ENCODE results near the gene MUC20. TPM values are rescaled to one million over a fixed set of nuclear protein-coding genes. Genes with fewer than 3 reads are reported as not detected.

The MUC20 gene
- total RNA-seq, 1 experiment from 2014 or later, result not detected

DNA sequence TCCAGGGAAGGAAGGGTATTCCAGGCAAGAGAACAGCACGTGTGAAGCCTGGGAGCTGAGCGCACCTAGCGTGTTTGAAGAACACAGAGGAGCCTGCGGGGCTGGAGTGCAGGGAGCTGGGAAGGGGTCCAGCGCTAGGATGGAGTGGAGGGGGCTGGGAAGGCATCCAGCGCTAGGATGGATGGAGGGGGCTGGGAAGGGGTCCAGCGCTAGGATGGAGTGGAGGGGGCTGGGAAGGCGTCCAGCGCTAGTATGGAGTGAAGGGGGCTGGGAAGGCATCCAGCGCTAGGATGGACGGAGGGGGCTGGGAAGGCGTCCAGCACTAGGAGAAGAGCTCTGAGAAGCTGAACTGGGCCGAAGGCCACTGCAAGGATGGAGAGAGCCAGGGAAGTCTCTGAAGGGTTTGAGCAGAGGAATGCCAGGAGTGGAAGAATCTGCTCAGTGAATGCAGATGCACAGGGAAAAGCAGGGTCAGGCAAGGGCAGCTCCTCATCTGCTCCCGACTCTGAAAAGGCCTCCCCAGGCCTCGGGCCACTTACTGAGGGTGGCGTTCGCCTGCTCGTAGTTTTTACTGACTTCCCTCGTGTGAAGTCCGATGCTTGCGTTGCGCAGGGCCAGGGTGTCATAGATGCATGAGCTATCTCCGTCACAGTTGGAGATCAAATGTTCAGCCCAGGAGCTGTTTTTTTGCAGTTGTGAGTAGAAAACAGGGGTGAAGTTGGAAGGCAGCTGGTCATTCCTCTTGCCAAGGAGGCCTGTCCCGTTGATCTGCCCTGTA is 39.8 kb downstream of the MUC20 start:
- no TSS peak for BruUV-seq (replicated peaks)
- TF ChIP-seq SIN3A (IDR thresholded peaks at IDR 0.05; ENCODE audit: borderline replicate concordance, insufficient read depth, low read depth, low read length) (no peak), POLR2AphosphoS5 (IDR thresholded peaks at IDR 0.05; ENCODE audit: low read depth, low read length) (no peak), TCF7L2 (IDR thresholded peaks at IDR 0.05; ENCODE audit: low read depth, low read length) (no peak)
- TF ChIP-seq, protein P1, sequence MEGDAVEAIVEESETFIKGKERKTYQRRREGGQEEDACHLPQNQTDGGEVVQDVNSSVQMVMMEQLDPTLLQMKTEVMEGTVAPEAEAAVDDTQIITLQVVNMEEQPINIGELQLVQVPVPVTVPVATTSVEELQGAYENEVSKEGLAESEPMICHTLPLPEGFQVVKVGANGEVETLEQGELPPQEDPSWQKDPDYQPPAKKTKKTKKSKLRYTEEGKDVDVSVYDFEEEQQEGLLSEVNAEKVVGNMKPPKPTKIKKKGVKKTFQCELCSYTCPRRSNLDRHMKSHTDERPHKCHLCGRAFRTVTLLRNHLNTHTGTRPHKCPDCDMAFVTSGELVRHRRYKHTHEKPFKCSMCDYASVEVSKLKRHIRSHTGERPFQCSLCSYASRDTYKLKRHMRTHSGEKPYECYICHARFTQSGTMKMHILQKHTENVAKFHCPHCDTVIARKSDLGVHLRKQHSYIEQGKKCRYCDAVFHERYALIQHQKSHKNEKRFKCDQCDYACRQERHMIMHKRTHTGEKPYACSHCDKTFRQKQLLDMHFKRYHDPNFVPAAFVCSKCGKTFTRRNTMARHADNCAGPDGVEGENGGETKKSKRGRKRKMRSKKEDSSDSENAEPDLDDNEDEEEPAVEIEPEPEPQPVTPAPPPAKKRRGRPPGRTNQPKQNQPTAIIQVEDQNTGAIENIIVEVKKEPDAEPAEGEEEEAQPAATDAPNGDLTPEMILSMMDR (IDR thresholded peaks at IDR 0.05), result no peak
- TF ChIP-seq, protein P2, sequence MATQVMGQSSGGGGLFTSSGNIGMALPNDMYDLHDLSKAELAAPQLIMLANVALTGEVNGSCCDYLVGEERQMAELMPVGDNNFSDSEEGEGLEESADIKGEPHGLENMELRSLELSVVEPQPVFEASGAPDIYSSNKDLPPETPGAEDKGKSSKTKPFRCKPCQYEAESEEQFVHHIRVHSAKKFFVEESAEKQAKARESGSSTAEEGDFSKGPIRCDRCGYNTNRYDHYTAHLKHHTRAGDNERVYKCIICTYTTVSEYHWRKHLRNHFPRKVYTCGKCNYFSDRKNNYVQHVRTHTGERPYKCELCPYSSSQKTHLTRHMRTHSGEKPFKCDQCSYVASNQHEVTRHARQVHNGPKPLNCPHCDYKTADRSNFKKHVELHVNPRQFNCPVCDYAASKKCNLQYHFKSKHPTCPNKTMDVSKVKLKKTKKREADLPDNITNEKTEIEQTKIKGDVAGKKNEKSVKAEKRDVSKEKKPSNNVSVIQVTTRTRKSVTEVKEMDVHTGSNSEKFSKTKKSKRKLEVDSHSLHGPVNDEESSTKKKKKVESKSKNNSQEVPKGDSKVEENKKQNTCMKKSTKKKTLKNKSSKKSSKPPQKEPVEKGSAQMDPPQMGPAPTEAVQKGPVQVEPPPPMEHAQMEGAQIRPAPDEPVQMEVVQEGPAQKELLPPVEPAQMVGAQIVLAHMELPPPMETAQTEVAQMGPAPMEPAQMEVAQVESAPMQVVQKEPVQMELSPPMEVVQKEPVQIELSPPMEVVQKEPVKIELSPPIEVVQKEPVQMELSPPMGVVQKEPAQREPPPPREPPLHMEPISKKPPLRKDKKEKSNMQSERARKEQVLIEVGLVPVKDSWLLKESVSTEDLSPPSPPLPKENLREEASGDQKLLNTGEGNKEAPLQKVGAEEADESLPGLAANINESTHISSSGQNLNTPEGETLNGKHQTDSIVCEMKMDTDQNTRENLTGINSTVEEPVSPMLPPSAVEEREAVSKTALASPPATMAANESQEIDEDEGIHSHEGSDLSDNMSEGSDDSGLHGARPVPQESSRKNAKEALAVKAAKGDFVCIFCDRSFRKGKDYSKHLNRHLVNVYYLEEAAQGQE (IDR thresholded peaks at IDR 0.05; ENCODE audit: insufficient read depth in 1 of 2, low read depth in 2 of 2, low read length in 1 of 2), result no peak
- ChIA-PET POLR2A (no interaction called here), CTCF (interaction anchor here (0.7 kb wide), 1 partner anchor 870 kb away, joined by 9 read pairs; no protein-coding TSS in a partner anchor)
- H3K4me3 ChIP-seq (ENCODE audit: low read depth in 2 of 2, low read length in 2 of 2), result no peak overlapping the region
- ATAC-seq, result peak; percentile 52; the same call in 1 of the 2 replicates
- no peaks in the 10 kb centered on the region for H3K9me3 ChIP-seq (ENCODE audit: control insufficient read depth, insufficient read depth, low read depth, low read length)
- in situ Hi-C loops (cut with HindIII; ENCODE audit: low pct_unique_long_range_greater_than_20kb, low sequenced_read_pairs), result no loop called here
- H3K27ac ChIP-seq (ENCODE audit: low read length), result no peak overlapping the region
- no peaks in the 10 kb centered on the region; the same call in 1 of the 2 replicates for H3K4me1 ChIP-seq (ENCODE audit: control insufficient read depth, insufficient read depth, low read length)
- intact Hi-C loops (cut with micrococcal nuclease; ENCODE audit: unreplicated experiment), result no loop called here
- 0 out of 2 replicates have a peak, but pooled peaks cover 2% of the 10 kb centered on the region for H3K27me3 ChIP-seq (ENCODE audit: control insufficient read depth, insufficient read depth, low read length)
- H3K36me3 ChIP-seq (ENCODE audit: control insufficient read depth, insufficient read depth, low read length), result no peaks in the 10 kb centered on the region
- DNase-seq (ENCODE audit: low read depth, low spot score), result no peak

DNA sequence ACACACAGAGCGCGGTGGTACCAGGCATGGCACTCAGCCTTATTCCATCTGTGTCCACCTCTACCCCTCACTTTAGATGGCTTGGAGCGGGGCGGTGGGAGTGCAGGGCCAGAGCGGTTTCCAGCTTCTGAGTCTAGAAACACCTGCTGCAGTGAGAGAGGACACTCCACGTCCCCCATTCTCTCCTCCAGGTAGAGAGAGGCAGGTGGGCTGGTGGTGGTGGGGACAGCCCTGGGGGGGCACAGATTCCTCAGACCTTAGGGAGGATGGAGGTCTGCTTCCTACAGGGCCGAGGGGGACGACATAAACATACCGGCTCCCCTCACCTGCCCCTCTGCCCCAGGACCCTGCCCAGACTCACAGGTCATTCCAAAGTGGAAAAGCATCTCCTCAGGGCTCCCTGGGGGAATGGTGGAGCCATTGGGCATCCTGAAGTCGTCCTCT is 40.4 kb downstream of the MUC20 start:
- no peaks in the 10 kb centered on the region for H3K9me3 ChIP-seq (ENCODE audit: control insufficient read depth, insufficient read depth, low read depth, low read length)
- DNase-seq (ENCODE audit: low read depth, low spot score) (no peak), ATAC-seq (no peak)
- ChIA-PET CTCF (no interaction called here), POLR2A (no interaction called here)
- H3K27ac ChIP-seq (ENCODE audit: low read length), result no peak overlapping the region
- no TSS peak for BruUV-seq (replicated peaks)
- TF ChIP-seq, protein P2 (IDR thresholded peaks at IDR 0.05; ENCODE audit: insufficient read depth in 1 of 2, low read depth in 2 of 2, low read length in 1 of 2), result no peak
- TF ChIP-seq TCF7L2 (IDR thresholded peaks at IDR 0.05; ENCODE audit: low read depth, low read length) (no peak), SIN3A (IDR thresholded peaks at IDR 0.05; ENCODE audit: borderline replicate concordance, insufficient read depth, low read depth, low read length) (no peak), POLR2AphosphoS5 (IDR thresholded peaks at IDR 0.05; ENCODE audit: low read depth, low read length) (no peak)
- TF ChIP-seq, protein P1 (IDR thresholded peaks at IDR 0.05), result no peak
- H3K27me3 ChIP-seq (ENCODE audit: control insufficient read depth, insufficient read depth, low read length), result 0 out of 2 replicates have a peak, but pooled peaks cover 2% of the 10 kb centered on the region
- intact Hi-C loops (cut with micrococcal nuclease; ENCODE audit: unreplicated experiment) (no loop called here), in situ Hi-C loops (cut with HindIII; ENCODE audit: low pct_unique_long_range_greater_than_20kb, low sequenced_read_pairs) (no loop called here)
- no peaks in the 10 kb centered on the region for H3K36me3 ChIP-seq (ENCODE audit: control insufficient read depth, insufficient read depth, low read length)
- H3K4me3 ChIP-seq (ENCODE audit: low read depth in 2 of 2, low read length in 2 of 2), result no peak overlapping the region
- no peaks in the 10 kb centered on the region; the same call in 1 of the 2 replicates for H3K4me1 ChIP-seq (ENCODE audit: control insufficient read depth, insufficient read depth, low read length)
